GM19099 (cell line): ENCODE measurements around the gene ATP5F1A.

ENCODE experiments used
- POLR2A ChIP-seq: IDR thresholded peaks from 3 replicates; pipeline ENCODE4 v1.6.1; 2011; ENCODE audit warnings: low read depth; ENCODE audit not compliant: insufficient read length; ENCODE audit errors: extremely low read depth

ATP5F1A gene

DNA sequence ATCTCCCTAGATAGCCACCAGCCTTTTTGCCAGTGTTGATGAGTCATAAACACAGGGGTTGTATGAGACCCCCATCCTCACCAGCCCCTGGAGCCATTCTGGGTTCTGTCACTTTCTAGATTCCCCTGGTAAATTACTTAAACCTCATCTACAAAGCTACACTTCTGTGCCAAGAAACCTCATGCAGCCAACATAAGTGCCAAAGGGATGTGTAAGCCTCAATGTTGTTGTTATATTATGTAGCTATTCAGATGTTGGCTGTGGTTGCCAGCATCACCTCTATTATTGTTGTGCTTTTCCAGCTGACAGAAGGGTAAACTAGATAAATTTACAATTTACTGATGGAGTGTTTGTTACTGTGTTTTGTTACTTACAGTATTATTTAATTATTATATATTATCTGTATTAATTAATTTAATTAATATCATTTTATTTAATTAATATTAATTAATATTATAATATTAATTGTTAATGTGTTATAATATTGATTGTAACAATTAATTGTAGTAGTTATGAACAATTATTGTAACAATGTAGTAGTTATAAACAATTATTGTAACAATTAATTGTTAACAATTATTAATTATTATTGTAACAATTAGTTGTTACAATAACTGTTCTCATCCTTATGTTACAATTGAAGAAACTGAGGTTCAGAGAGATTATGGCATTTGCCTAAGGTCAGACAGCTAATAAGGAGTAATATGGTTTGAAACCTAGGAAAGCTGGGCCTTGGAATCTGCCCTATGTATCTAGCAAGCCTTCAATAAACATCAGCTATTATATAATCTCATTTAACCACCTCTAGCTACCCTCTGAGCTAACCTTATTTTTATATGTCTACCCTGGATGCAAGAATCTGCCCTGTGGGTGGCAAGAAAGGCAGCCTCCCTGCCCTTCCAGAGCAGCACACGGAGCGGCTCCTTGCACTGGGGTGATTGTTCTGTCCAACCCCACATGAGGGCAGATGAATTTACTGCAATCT lies 62.1 kb downstream of the ATP5F1A start:
- TF ChIP-seq POLR2A, result no peak

DNA sequence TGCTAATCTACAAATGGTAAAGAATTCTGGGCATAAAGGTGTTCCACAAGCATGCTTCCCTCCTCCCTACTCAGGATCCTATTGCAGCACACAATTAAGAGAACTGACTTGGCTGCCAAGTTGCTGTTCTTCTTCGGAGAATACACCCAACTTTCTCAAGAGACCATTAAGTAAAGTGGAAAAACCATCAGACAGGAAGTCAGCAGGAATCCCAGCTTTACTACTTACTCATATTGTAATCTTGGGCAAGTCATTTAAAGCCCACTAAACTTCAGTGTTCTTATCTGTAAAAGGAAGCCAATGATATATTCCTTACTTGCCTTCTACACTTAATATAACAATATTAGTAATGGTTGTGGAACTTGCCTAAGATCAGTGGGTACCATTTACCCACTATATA lies 63.9 kb downstream of the ATP5F1A start:
- TF ChIP-seq POLR2A, result no peak

DNA sequence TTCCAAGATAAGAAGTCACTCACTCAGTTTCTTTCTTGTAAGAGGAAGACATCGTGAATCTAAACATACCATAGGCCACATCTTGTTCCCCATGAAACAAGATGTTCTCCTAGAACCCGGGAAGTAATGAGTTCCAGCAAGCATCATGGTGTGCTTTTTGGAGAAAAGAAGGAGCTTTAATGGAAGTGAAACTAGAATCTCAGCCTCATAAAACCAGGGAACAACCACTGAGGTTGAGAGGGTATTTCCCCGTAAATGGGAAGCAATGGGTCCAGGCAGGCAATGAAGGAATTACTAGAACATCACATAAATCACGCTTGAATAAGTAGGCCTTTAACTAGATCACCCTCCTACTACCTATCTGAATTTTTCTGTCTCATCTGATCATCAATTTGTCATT lies 66.4 kb downstream of the ATP5F1A start:
- no peak for TF ChIP-seq POLR2A
